K562 (cell line): ENCODE data around the gene IFI6. TPM values are rescaled to one million over a fixed set of nuclear protein-coding genes. Genes with fewer than 3 reads are reported as not detected.

Source experiments
- BCLAF1 ChIP-seq, 2 experiments: fragments of 450-650 bp in 1 of 2; IDR thresholded peaks; 2 replicates each; pipeline ENCODE4 v1.6.1; 2011 to 2017; ENCODE audit warnings: low read depth in 2 of 2, antibody characterized with exemption in 1 of 2, borderline replicate concordance in 1 of 2, low read length in 1 of 2, mild to moderate bottlenecking in 1 of 2, mixed read lengths in 1 of 2; ENCODE audit not compliant: control insufficient read depth in 1 of 2
- CGGBP1 ChIP-seq: fragments of 250-450 bp; sonication (Bioruptor Pico); IDR thresholded peaks from 2 replicates; pipeline ENCODE4 v1.9.0; 2021; ENCODE audit warnings: mild to moderate bottlenecking
- E2F8 ChIP-seq: fragments of 450-650 bp; IDR thresholded peaks from 2 replicates; pipeline ENCODE4 v1.7.1; 2018; ENCODE audit warnings: mild to moderate bottlenecking, low read depth; ENCODE audit not compliant: partially characterized antibody
- GABPB2 ChIP-seq: fragments of 250-450 bp; sonication (Bioruptor Pico); conservative IDR thresholded peaks from 2 replicates; pipeline ENCODE4 v1.5.1; 2021; ENCODE audit warnings: mild to moderate bottlenecking
- NR0B1 ChIP-seq: fragments of 450-650 bp; IDR thresholded peaks from one replicate; pipeline ENCODE4 v1.6.1; 2018; ENCODE audit warnings: mild to moderate bottlenecking, moderate library complexity; ENCODE audit not compliant: partially characterized antibody
- POLR2H ChIP-seq: IDR thresholded peaks from 2 replicates; pipeline ENCODE4 v1.6.1; 2016; ENCODE audit warnings: missing genetic modification characterization, low read depth, mild to moderate bottlenecking, control low read depth, missing compliant biosample characterization, moderate library complexity
- RBM17 ChIP-seq: fragments of 200-400 bp; formaldehyde crosslinking; IDR thresholded peaks from 2 replicates; pipeline ENCODE4 v1.6.1; 2017; ENCODE audit warnings: low read depth, mild to moderate bottlenecking, low read length, borderline replicate concordance
- SIX5 ChIP-seq, 2 experiments: IDR thresholded peaks; 2 replicates each; pipeline ENCODE4 v1.6.1; 2011; ENCODE audit warnings: low read length in 2 of 2, borderline replicate concordance in 1 of 2, low read depth in 1 of 2, mild to moderate bottlenecking in 1 of 2, moderate library complexity in 1 of 2; ENCODE audit not compliant: insufficient read depth in 1 of 2
- SMARCE1 ChIP-seq: fragments of 450-650 bp; IDR thresholded peaks from 2 replicates; pipeline ENCODE4 v1.7.1; 2016; ENCODE audit warnings: mild to moderate bottlenecking
- ZNF143 ChIP-seq: sonication (generic); formaldehyde crosslinking; IDR thresholded peaks from 2 replicates; pipeline ENCODE4 v1.9.0; 2022; ENCODE audit warnings: mild to moderate bottlenecking, missing genetic modification reagents
- ZNF384 ChIP-seq: IDR thresholded peaks from 2 replicates; pipeline ENCODE4 v1.6.1; 2012; ENCODE audit warnings: low read depth, low read length, improper control_type of control experiment
- ZNF583 ChIP-seq: fragments of 250-450 bp; sonication (Bioruptor Pico); IDR thresholded peaks from 2 replicates; pipeline ENCODE4 v1.4.0; 2020
- ZNF609 ChIP-seq: sonication (generic); formaldehyde crosslinking; IDR thresholded peaks from 2 replicates; pipeline ENCODE4 v1.8.1; 2023; ENCODE audit warnings: missing genetic modification reagents, mild to moderate bottlenecking, borderline replicate concordance
- polyA plus RNA-seq, 8 experiments: library from polyadenylated mRNA; depleted of rRNA in 4 of 8; stranded (reverse) in 5 of 8; unstranded in 3 of 8; fragments of >200 nt; fragmentation: Nextera tagmentation in 2 of 8; fragmentation: Illumina TruSeq in 1 of 8; extraction: Ambion mirVana in 2 of 8; extraction: Trizol in 1 of 8; gene quantifications; 2 replicates each; pipeline versions ENCODE4 v1.2.1 to v1.2.3, GENCODE V29; 2011 to 2014; ENCODE audit warnings: inconsistent platforms in 1 of 8, missing spikeins in 1 of 8
- total RNA-seq, 7 experiments: library from RNA; depleted of rRNA in 6 of 7; stranded (reverse); fragments of >200 nt in 6 of 7; fragmentation: Illumina TruSeq in 2 of 7; extraction: Trizol in 2 of 7; gene quantifications; 2 replicates each; pipeline versions ENCODE4 v1.2.1 to v1.2.3, GENCODE V29; 2011 to 2021; ENCODE audit warnings: low replicate concordance in 1 of 7

The IFI6 gene
- total and polyA plus RNA-seq, 9 of the 15 experiments (the other 6 are each of a cell fraction or from before 2014, with no cell fraction given): 0.17 to 4.5 (median 2.2) TPM

- TF ChIP-seq POLR2H (tag): no peak
- TF ChIP-seq ZNF384: no peak
- TF ChIP-seq ZNF143: no peak
- TF ChIP-seq E2F8: no peak
- TF ChIP-seq RBM17: no peak
- no peak for TF ChIP-seq GABPB2
- TF ChIP-seq CGGBP1: no peak
- no peak for TF ChIP-seq NR0B1
- TF ChIP-seq SMARCE1: no peak
- TF ChIP-seq BCLAF1 (IDR thresholded peaks at IDR 0.05; ENCODE audit: borderline replicate concordance in 1 of 2, control insufficient read depth in 1 of 2, low read depth in 2 of 2, low read length in 1 of 2): no peak
- no peak for TF ChIP-seq SIX5 (IDR thresholded peaks at IDR 0.05; ENCODE audit: borderline replicate concordance in 1 of 2, insufficient read depth in 1 of 2, low read depth in 1 of 2, low read length in 2 of 2)
- no peak for TF ChIP-seq ZNF583 (CRISPR knock-in tag)
- TF ChIP-seq ZNF609 (CRISPR knock-in tag): no peak
These were observed 15.7 kb downstream of the IFI6 start (continued) for GRCh38 chr1:27656157-27656893.
